GM12878 (cell line): ENCODE measurements around the gene DNAH2. TPM values are rescaled to one million over a fixed set of nuclear protein-coding genes. Genes with fewer than 3 reads are reported as not detected.

Source experiments
- ATAC-seq: fragments of 200-7000 bp; cut with Tn5 transposase; 3 replicates; pipeline ENCODE4 v1.9.1; 2020; ENCODE audit warnings: mild to moderate bottlenecking, moderate library complexity
- BruUV-seq: library from RNA; stranded (reverse); fragments of 400-500 nt; replicated peaks from 2 replicates; lab custom pipeline; 2021; lab: Mats Ljungman, UMichigan
- CTCF ChIA-PET: fragments of 300-600 bp; sonication (Branson Sonifier 250); formaldehyde crosslinking; extraction: SDS; loops from one replicate; lab custom pipeline; 2021; ENCODE audit warnings: inconsistent platforms; lab: Yijun Ruan, JAX
- POLR2A ChIA-PET: fragments of 350-600 bp; formaldehyde crosslinking; extraction: SDS; loops from one replicate; lab custom pipeline; 2021; ENCODE audit warnings: inconsistent platforms; lab: Charles Lee
- RAD21 ChIA-PET: fragments of 300-600 bp; sonication (Branson Sonifier 250); formaldehyde crosslinking; loops from one replicate; lab custom pipeline; 2023; ENCODE audit warnings: antibody characterized with exemption; ENCODE audit not compliant: unreplicated experiment; lab: Charles Lee
- SMC1A ChIA-PET: fragments of 300-600 bp; sonication (Branson Sonifier 250); formaldehyde crosslinking; loops from one replicate; lab custom pipeline; 2023; ENCODE audit not compliant: unreplicated experiment, uncharacterized antibody; lab: Charles Lee
- DNase-seq: peaks from one replicate; pipeline ENCODE4 v3.0.0-alpha.2; 2011; ENCODE audit warnings: low read depth, low spot score
- FAIRE-seq: peaks from 3 replicates; lab custom pipeline; 2011; peaks lifted over from hg19 to GRCh38; lab: Jason Lieb, UNC
- H2AFZ ChIP-seq: 2 replicates; pipeline ENCODE4 v1.6.0; 2011; ENCODE audit warnings: low read depth, low read length, control low read depth; ENCODE audit not compliant: control insufficient read depth
- H3K27ac ChIP-seq: 2 replicates; pipeline ENCODE4 v1.5.1; 2011; ENCODE audit warnings: control low read depth; ENCODE audit not compliant: control insufficient read depth, insufficient read depth
- H3K27me3 ChIP-seq, 2 experiments: replicated peaks in 1 of 2; 2 replicates each; pipeline versions ENCODE4 v1.6.0 to v1.6.1; 2011; ENCODE audit warnings: low read length in 1 of 2; ENCODE audit not compliant: control insufficient read depth in 2 of 2, insufficient read depth in 2 of 2
- H3K36me3 ChIP-seq, 2 experiments: 2 replicates each; pipeline ENCODE4 v1.5.1; 2011; ENCODE audit warnings: low read length in 1 of 2; ENCODE audit not compliant: control insufficient read depth in 2 of 2, insufficient read depth in 2 of 2
- H3K4me1 ChIP-seq: 2 replicates; pipeline ENCODE4 v1.6.1; 2011; ENCODE audit warnings: mild to moderate bottlenecking, low read length, moderate library complexity, mixed read lengths; ENCODE audit not compliant: control insufficient read depth, insufficient read depth
- H3K4me2 ChIP-seq: 2 replicates; pipeline ENCODE4 v1.6.0; 2011; ENCODE audit warnings: control low read depth; ENCODE audit not compliant: control insufficient read depth, insufficient read depth
- H3K4me3 ChIP-seq: fragments of 200-600 bp; sonication (generic); 2 replicates; pipeline ENCODE4 v1.5.1; 2016
- H3K79me2 ChIP-seq: 2 replicates; pipeline ENCODE4 v1.6.0; 2011; ENCODE audit warnings: low read length; ENCODE audit not compliant: control insufficient read depth, insufficient read depth
- H3K9ac ChIP-seq: 2 replicates; pipeline ENCODE4 v1.8.0; 2011; ENCODE audit warnings: low read length, control low read depth, mixed read lengths; ENCODE audit not compliant: control insufficient read depth, insufficient read depth
- H3K9me3 ChIP-seq: replicated peaks from 3 replicates; pipeline ENCODE4 v1.5.1; 2011; ENCODE audit warnings: mild to moderate bottlenecking, low read length; ENCODE audit not compliant: control insufficient read depth, insufficient read depth
- H4K20me1 ChIP-seq: 2 replicates; pipeline ENCODE4 v1.6.0; 2011; ENCODE audit not compliant: control insufficient read depth, insufficient read depth
- ATF3 ChIP-seq: IDR thresholded peaks from 2 replicates; pipeline ENCODE4 v1.6.1; 2011; ENCODE audit warnings: low read depth, mild to moderate bottlenecking, low read length, moderate library complexity, borderline replicate concordance; ENCODE audit errors: extremely low read depth
- BACH1 ChIP-seq: fragments of 450-650 bp; IDR thresholded peaks from 2 replicates; pipeline ENCODE4 v1.6.1; 2017; ENCODE audit warnings: mild to moderate bottlenecking, borderline replicate concordance
- BHLHE40 ChIP-seq, 2 experiments: fragments of 450-650 bp in 1 of 2; IDR thresholded peaks; 2 replicates each; pipeline ENCODE4 v1.6.1; 2011 to 2017; ENCODE audit warnings: low read depth in 2 of 2, borderline replicate concordance in 1 of 2, improper control_type of control experiment in 1 of 2, low read length in 1 of 2, mild to moderate bottlenecking in 1 of 2
- CHD4 ChIP-seq: fragments of 200-600 bp; sonication (generic); IDR thresholded peaks from 2 replicates; pipeline ENCODE4 v1.6.1; 2016; ENCODE audit warnings: mild to moderate bottlenecking
- DPF2 ChIP-seq: fragments of 450-650 bp; IDR thresholded peaks from 2 replicates; pipeline ENCODE4 v1.6.1; 2017; ENCODE audit warnings: mild to moderate bottlenecking
- FOXM1 ChIP-seq: IDR thresholded peaks from 2 replicates; pipeline ENCODE4 v1.6.1; 2012; ENCODE audit warnings: low read depth, mild to moderate bottlenecking, inconsistent platforms, low read length, moderate library complexity
- KAT2A ChIP-seq: conservative IDR thresholded peaks from 2 replicates; pipeline ENCODE4 v1.6.1; 2011; ENCODE audit warnings: low read depth, low read length; ENCODE audit not compliant: control insufficient read depth
- MEF2A ChIP-seq: IDR thresholded peaks from 2 replicates; pipeline ENCODE4 v1.6.1; 2011; ENCODE audit warnings: low read depth, mild to moderate bottlenecking, low read length, moderate library complexity; ENCODE audit not compliant: insufficient read depth
- MEF2B ChIP-seq: fragments of 450-650 bp; IDR thresholded peaks from 2 replicates; pipeline ENCODE4 v1.6.1; 2018; ENCODE audit warnings: mild to moderate bottlenecking, moderate library complexity; ENCODE audit not compliant: partially characterized antibody, poor library complexity, severe bottlenecking
- MXI1 ChIP-seq: fragments of 150-350 bp; IDR thresholded peaks from 2 replicates; pipeline ENCODE4 v1.6.1; 2011; ENCODE audit warnings: low read depth, mild to moderate bottlenecking, inconsistent platforms, low read length, improper control_type of control experiment
- POLR2A ChIP-seq: IDR thresholded peaks from 2 replicates; pipeline ENCODE4 v1.6.1; 2011; ENCODE audit warnings: low read depth, mild to moderate bottlenecking, low read length
- SRF ChIP-seq, 2 experiments: IDR thresholded peaks; 2 replicates each; pipeline ENCODE4 v1.6.1; 2011; ENCODE audit warnings: low read depth in 2 of 2, low read length in 2 of 2, mild to moderate bottlenecking in 1 of 2, moderate library complexity in 1 of 2
- whole genome bisulfite sequencing: methylation state at CpG from one replicate; pipeline ENCODE4 v1.1.6; 2016; ENCODE audit warnings: low lambda C conversion rate; ENCODE audit not compliant: insufficient replicate concordance, insufficient coverage; ENCODE audit errors: missing lambda C conversion rate; 5-methylcytosine and 5-hydroxymethylcytosine counted together
- in situ Hi-C: fragments of 300-500 bp; cut with MboI; formaldehyde crosslinking; loops from 9 replicates; pipeline ENCODE4 v1.14.3; 2018; ENCODE audit warnings: mixed read lengths
- intact Hi-C: fragments of 100-400 bp; cut with micrococcal nuclease; formaldehyde crosslinking; loops from one replicate; pipeline ENCODE4 v1.14.2; 2022; ENCODE audit not compliant: unreplicated experiment
- polyA plus RNA-seq, 11 experiments: library from polyadenylated mRNA; depleted of rRNA in 4 of 11; unstranded in 6 of 11; stranded (reverse) in 5 of 11; fragments of >200 nt; fragmentation: Nextera tagmentation in 4 of 11; fragmentation: Illumina TruSeq in 1 of 11; extraction: Ambion mirVana in 4 of 11; extraction: Trizol in 1 of 11; gene quantifications; 1 replicate in 1 of 11; 2 replicates in 10 of 11; pipeline versions ENCODE4 v1.2.1 to v1.2.3, GENCODE V29; 2011 to 2016; ENCODE audit warnings: inconsistent platforms in 2 of 11, missing spikeins in 2 of 11, low read depth in 1 of 11
- total RNA-seq, 4 experiments: library from RNA; depleted of rRNA in 3 of 4; stranded (reverse); fragments of >200 nt in 3 of 4; fragmentation: Illumina TruSeq in 1 of 4; extraction: Trizol in 1 of 4; gene quantifications; 2 replicates each; pipeline versions ENCODE4 v1.2.1 to v1.2.3, GENCODE V29; 2013 to 2021
- TF ChIP-seq, protein P1 (sequence below): IDR thresholded peaks from 2 replicates; pipeline ENCODE4 v1.6.1; 2011; ENCODE audit warnings: low read depth, low read length, improper control_type of control experiment, borderline replicate concordance
- TF ChIP-seq, protein P2 (sequence below): IDR thresholded peaks from 2 replicates; pipeline ENCODE4 v1.6.1; 2012; ENCODE audit warnings: low read length, inconsistent platforms

Gene DNAH2
- total and polyA plus RNA-seq, 10 of the 15 experiments (the other 5 are each of a cell fraction or from before 2014, with no cell fraction given) = not detected

DNA sequence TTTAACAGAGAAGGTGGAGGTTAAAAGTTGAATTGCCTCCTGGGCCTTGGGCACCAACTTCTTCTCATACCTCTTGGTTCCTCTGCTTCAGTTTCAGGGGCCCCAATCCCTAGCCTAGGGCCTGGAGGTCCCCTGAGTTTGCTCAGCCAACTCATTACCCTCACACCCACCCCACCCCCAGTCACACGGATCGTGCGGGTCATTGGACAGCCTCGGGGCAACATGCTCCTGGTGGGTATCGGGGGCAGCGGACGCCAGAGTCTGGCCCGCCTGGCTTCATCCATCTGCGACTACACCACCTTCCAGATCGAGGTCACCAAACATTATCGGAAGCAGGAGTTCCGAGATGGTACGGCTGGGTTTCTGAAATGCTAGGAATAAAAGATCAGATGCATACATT, 80.4 kb downstream of the DNAH2 start:
- Histone ChIP-seq H3K4me1 (no peaks in the 10 kb centered on the region), H3K27me3 (peaks cover 0 to 1% of the 10 kb centered on the region in 2 experiments; a peak in 1 of 4 replicates), H2AFZ (no peak overlapping the region), H3K27ac (no peak overlapping the region), H3K36me3 (no peaks in the 10 kb centered on the region), H3K9me3 (no peaks in the 10 kb centered on the region), H4K20me1 (no peaks in the 10 kb centered on the region), H3K9ac (no peak overlapping the region), H3K79me2 (no peaks in the 10 kb centered on the region), H3K4me2 (no peak overlapping the region), H3K4me3 (no peak overlapping the region)
- in situ Hi-C loops = no loop called here
- intact Hi-C loops = no loop called here
- WGBS = 82% methylated on average over 12 of the region's 13 CpGs
- ATAC-seq (no peak), FAIRE-seq (no peak), DNase-seq (no peak)
- ChIA-PET POLR2A (no interaction called here), CTCF (no interaction called here), RAD21 (no interaction called here), SMC1A (no interaction called here)
- no TSS peak for BruUV-seq
- no peak for TF ChIP-seq SRF (IDR thresholded peaks at IDR 0.05; ENCODE audit: low read depth in 2 of 2, low read length in 2 of 2)
- TF ChIP-seq, protein P1, sequence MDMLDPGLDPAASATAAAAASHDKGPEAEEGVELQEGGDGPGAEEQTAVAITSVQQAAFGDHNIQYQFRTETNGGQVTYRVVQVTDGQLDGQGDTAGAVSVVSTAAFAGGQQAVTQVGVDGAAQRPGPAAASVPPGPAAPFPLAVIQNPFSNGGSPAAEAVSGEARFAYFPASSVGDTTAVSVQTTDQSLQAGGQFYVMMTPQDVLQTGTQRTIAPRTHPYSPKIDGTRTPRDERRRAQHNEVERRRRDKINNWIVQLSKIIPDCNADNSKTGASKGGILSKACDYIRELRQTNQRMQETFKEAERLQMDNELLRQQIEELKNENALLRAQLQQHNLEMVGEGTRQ = no peak
- no peak for TF ChIP-seq BACH1
- no peak for TF ChIP-seq MEF2A
- no peak for TF ChIP-seq ATF3
- TF ChIP-seq FOXM1 = no peak
- no peak for TF ChIP-seq BHLHE40 (IDR thresholded peaks at IDR 0.05; ENCODE audit: borderline replicate concordance in 1 of 2, low read depth in 2 of 2, low read length in 1 of 2)
- TF ChIP-seq KAT2A = no peak
- TF ChIP-seq CHD4 = no peak
- TF ChIP-seq MXI1 = no peak
- TF ChIP-seq MEF2B = no peak
- no peak for TF ChIP-seq POLR2A
- TF ChIP-seq DPF2 = no peak
- TF ChIP-seq, protein P2, sequence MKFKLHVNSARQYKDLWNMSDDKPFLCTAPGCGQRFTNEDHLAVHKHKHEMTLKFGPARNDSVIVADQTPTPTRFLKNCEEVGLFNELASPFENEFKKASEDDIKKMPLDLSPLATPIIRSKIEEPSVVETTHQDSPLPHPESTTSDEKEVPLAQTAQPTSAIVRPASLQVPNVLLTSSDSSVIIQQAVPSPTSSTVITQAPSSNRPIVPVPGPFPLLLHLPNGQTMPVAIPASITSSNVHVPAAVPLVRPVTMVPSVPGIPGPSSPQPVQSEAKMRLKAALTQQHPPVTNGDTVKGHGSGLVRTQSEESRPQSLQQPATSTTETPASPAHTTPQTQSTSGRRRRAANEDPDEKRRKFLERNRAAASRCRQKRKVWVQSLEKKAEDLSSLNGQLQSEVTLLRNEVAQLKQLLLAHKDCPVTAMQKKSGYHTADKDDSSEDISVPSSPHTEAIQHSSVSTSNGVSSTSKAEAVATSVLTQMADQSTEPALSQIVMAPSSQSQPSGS = no peak
